HCT116 (cell line): ENCODE data around the gene ZCCHC3. TPM values are rescaled to one million over a fixed set of nuclear protein-coding genes. Genes with fewer than 3 reads are reported as not detected.

ENCODE experiments used
- ATAC-seq: fragments of 200-7000 bp; cut with Tn5 transposase; 2 replicates; pipeline ENCODE4 v1.9.1; 2020; ENCODE audit warnings: mild to moderate bottlenecking, moderate library complexity
- BruUV-seq: library from RNA; stranded (reverse); fragments of 400-500 nt; replicated peaks from 2 replicates; lab custom pipeline; 2021; lab: Mats Ljungman, UMichigan
- CTCF ChIA-PET: fragments of 300-600 bp; sonication (Branson Sonifier 250); formaldehyde crosslinking; loops from one replicate; lab custom pipeline; 2021; ENCODE audit warnings: antibody characterized with exemption; lab: Charles Lee
- POLR2A ChIA-PET: fragments of 300-600, 350-600 bp; sonication (Branson Sonifier 250); formaldehyde crosslinking; loops from one replicate; lab custom pipeline; 2021; ENCODE audit warnings: antibody characterized with exemption; lab: Charles Lee
- RAD21 ChIA-PET, 2 experiments: fragments of 300-600 bp; sonication (Branson Sonifier 250); formaldehyde crosslinking; loops; one replicate each; lab custom pipeline; 2023; ENCODE audit warnings: low total read pairs in 2 of 2; ENCODE audit not compliant: uncharacterized antibody in 2 of 2, unreplicated experiment in 2 of 2, low non-redundant PET in 1 of 2; lab: Charles Lee
- DNase-seq: peaks from one replicate; pipeline ENCODE4 v3.0.0-alpha.2; 2010; ENCODE audit warnings: low read depth, low spot score
- H2AFZ ChIP-seq: fragments of 200-600 bp; shearing (Covaris generic), sonication (generic); 2 replicates; pipeline ENCODE4 v1.6.1; 2017; ENCODE audit warnings: low read depth, mixed run types, mixed read lengths, antibody characterized with exemption, low read length; ENCODE audit not compliant: poor library complexity, severe bottlenecking
- H3K27ac ChIP-seq: 2 replicates; pipeline ENCODE4 v1.5.1; 2012; ENCODE audit warnings: low read depth, low read length
- H3K27me3 ChIP-seq: fragments of 200-600 bp; sonication (generic); 2 replicates; pipeline ENCODE4 v1.6.1; 2016; ENCODE audit warnings: mixed run types, low read length, mixed read lengths; ENCODE audit not compliant: insufficient read depth
- H3K36me3 ChIP-seq, 2 experiments: fragments of 200-500 bp in 1 of 2; fragments of 200-600 bp in 1 of 2; sonication (Bioruptor generic) in 1 of 2; sonication (generic) in 1 of 2; 2 replicates each; pipeline versions ENCODE4 v1.5.1 to v1.6.1; 2014 to 2016; ENCODE audit warnings: low read length in 2 of 2, inconsistent platforms in 1 of 2, mixed read lengths in 1 of 2, mixed run types in 1 of 2; ENCODE audit not compliant: insufficient read depth in 2 of 2, control insufficient read depth in 1 of 2
- H3K4me1 ChIP-seq, 2 experiments: fragments of 200-600 bp in 1 of 2; sonication (generic) in 1 of 2; 2 replicates each; pipeline versions ENCODE4 v1.5.1 to v1.6.1; 2012 to 2017; ENCODE audit warnings: low read length in 2 of 2, inconsistent platforms in 1 of 2, mild to moderate bottlenecking in 1 of 2, mixed read lengths in 1 of 2, mixed run types in 1 of 2, moderate library complexity in 1 of 2; ENCODE audit not compliant: insufficient read depth in 2 of 2, control insufficient read depth in 1 of 2
- H3K4me2 ChIP-seq: fragments of 200-600 bp; sonication (generic); 2 replicates; pipeline ENCODE4 v1.6.1; 2017; ENCODE audit warnings: mixed run types, low read length, mixed read lengths
- H3K4me3 ChIP-seq, 2 experiments: fragments of 200-600 bp in 1 of 2; sonication (generic) in 1 of 2; replicated peaks in 1 of 2; 2 replicates each; pipeline ENCODE4 v1.5.1; 2011 to 2016; ENCODE audit warnings: low read length in 2 of 2, control low read depth in 1 of 2, low read depth in 1 of 2, mild to moderate bottlenecking in 1 of 2, mixed read lengths in 1 of 2, mixed run types in 1 of 2
- H3K79me2 ChIP-seq: fragments of 200-600 bp; sonication (generic); 2 replicates; pipeline ENCODE4 v1.6.1; 2017; ENCODE audit warnings: mild to moderate bottlenecking, mixed run types, low read length, moderate library complexity, mixed read lengths; ENCODE audit not compliant: insufficient read depth
- H3K9ac ChIP-seq: fragments of 200-600 bp; sonication (generic); 2 replicates; pipeline ENCODE4 v1.6.1; 2016; ENCODE audit warnings: low read length, mixed read lengths
- H3K9me2 ChIP-seq: fragments of 200-600 bp; sonication (generic), shearing (Covaris generic); 2 replicates; pipeline ENCODE4 v1.6.1; 2017; ENCODE audit warnings: mixed run types, mild to moderate bottlenecking, moderate library complexity; ENCODE audit not compliant: insufficient read depth
- H3K9me3 ChIP-seq, 2 experiments: fragments of 200-500 bp in 1 of 2; fragments of 200-600 bp in 1 of 2; sonication (Bioruptor generic) in 1 of 2; sonication (generic) in 1 of 2; 2 replicates each; pipeline ENCODE4 v1.6.1; 2014 to 2017; ENCODE audit warnings: low read length in 2 of 2, mixed read lengths in 2 of 2, inconsistent platforms in 1 of 2, low read depth in 1 of 2, mild to moderate bottlenecking in 1 of 2, mixed run types in 1 of 2, moderate library complexity in 1 of 2; ENCODE audit not compliant: control insufficient read depth in 1 of 2, insufficient read depth in 1 of 2
- H4K20me1 ChIP-seq: fragments of 200-600 bp; sonication (generic), shearing (Covaris generic); 2 replicates; pipeline ENCODE4 v1.6.1; 2017; ENCODE audit warnings: mixed run types, mild to moderate bottlenecking, moderate library complexity; ENCODE audit not compliant: insufficient read depth
- ATF3 ChIP-seq: IDR thresholded peaks from 2 replicates; pipeline ENCODE4 v1.6.1; 2012
- CEBPB ChIP-seq: IDR thresholded peaks from 2 replicates; pipeline ENCODE4 v1.6.1; 2012; ENCODE audit warnings: low read depth
- CTCF ChIP-seq, 3 experiments: fragments of 200-600 bp in 1 of 3; sonication (generic) in 1 of 3; IDR thresholded peaks in 2 of 3; conservative IDR thresholded peaks in 1 of 3; 2 replicates each; pipeline ENCODE4 v1.5.1; 2012 to 2017; ENCODE audit warnings: low read depth in 2 of 3, low read length in 2 of 3, antibody characterized with exemption in 1 of 3, borderline replicate concordance in 1 of 3, control low read depth in 1 of 3, mild to moderate bottlenecking in 1 of 3, mixed read lengths in 1 of 3, mixed run types in 1 of 3, moderate library complexity in 1 of 3; ENCODE audit not compliant: insufficient read depth in 1 of 3
- EZH2 ChIP-seq: fragments of 200-600 bp; sonication (generic); IDR thresholded peaks from 2 replicates; pipeline ENCODE4 v1.6.1; 2017; ENCODE audit warnings: antibody characterized with exemption, mixed run types
- FOSL1 ChIP-seq: IDR thresholded peaks from 2 replicates; pipeline ENCODE4 v1.6.1; 2012; ENCODE audit warnings: low read depth
- POLR2A ChIP-seq: IDR thresholded peaks from 2 replicates; pipeline ENCODE4 v1.7.0; 2011; ENCODE audit warnings: borderline replicate concordance; ENCODE audit not compliant: insufficient read depth, insufficient read length; ENCODE audit errors: extremely low read depth
- RAD21 ChIP-seq: IDR thresholded peaks from 2 replicates; pipeline ENCODE4 v1.6.1; 2012; ENCODE audit warnings: low read depth, mild to moderate bottlenecking
- SIN3A ChIP-seq: IDR thresholded peaks from 2 replicates; pipeline ENCODE4 v1.6.1; 2012; ENCODE audit warnings: low read depth
- SP1 ChIP-seq: IDR thresholded peaks from 2 replicates; pipeline ENCODE4 v1.6.1; 2012; ENCODE audit warnings: low read depth
- YY1 ChIP-seq: IDR thresholded peaks from 2 replicates; pipeline ENCODE4 v1.6.1; 2011; ENCODE audit warnings: low read length, low read depth, moderate library complexity, mild to moderate bottlenecking; ENCODE audit not compliant: insufficient replicate concordance; ENCODE audit errors: extremely low read depth
- ZFX ChIP-seq: fragments of 450-650 bp; IDR thresholded peaks from 2 replicates; pipeline ENCODE4 v1.6.1; 2017
- ZNF274 ChIP-seq: fragments of 200-500 bp; sonication (Bioruptor generic); IDR thresholded peaks from 2 replicates; pipeline ENCODE4 v1.6.1; 2014; ENCODE audit warnings: mild to moderate bottlenecking, low read depth, low read length, inconsistent platforms
- intact Hi-C: fragments of 100-400 bp; cut with micrococcal nuclease; formaldehyde crosslinking; loops from 2 replicates; pipeline ENCODE4 v1.10.0; 2022
- total RNA-seq: library from RNA; stranded (reverse); gene quantifications from one replicate; pipeline ENCODE4 v1.2.1, GENCODE V29; 2021; ENCODE audit not compliant: unreplicated experiment

Gene ZCCHC3
- total RNA-seq, 1 experiment from 2014 or later: 19.3 TPM

- H3K9me2 ChIP-seq: no peaks in the 10 kb centered on the region
- no peak for ATAC-seq
- H3K27ac ChIP-seq: no peak overlapping the region
- ChIA-PET POLR2A (no interaction called here), RAD21 (no interaction called here)
- TF ChIP-seq FOSL1 (no peak), SP1 (no peak), ATF3 (no peak), CTCF (IDR thresholded peaks at IDR 0.05 in 2 of 3, conservative IDR thresholded peaks at IDR 0.05 in 1 of 3; ENCODE audit: borderline replicate concordance in 1 of 3, insufficient read depth in 1 of 3, low read depth in 2 of 3, low read length in 2 of 3) (no peak), ZNF274 (no peak), YY1 (no peak), RAD21 (no peak), POLR2A (no peak), ZFX (no peak), CEBPB (no peak), SIN3A (no peak), EZH2 (no peak)
- TF ChIP-seq, all 23 proteins: peak for 0
- H3K4me2 ChIP-seq: no peak overlapping the region
- no peak overlapping the region for H3K4me3 ChIP-seq
- DNase-seq: no peak
- H3K36me3 ChIP-seq: peaks cover 3 to 34% of the 10 kb centered on the region in 2 experiments; a peak in 2 of 4 replicates
- no peaks in the 10 kb centered on the region for H3K9me3 ChIP-seq
- H4K20me1 ChIP-seq: no peaks in the 10 kb centered on the region
- H2AFZ ChIP-seq: no peak overlapping the region
- intact Hi-C loops: no loop called here
- CTCF ChIA-PET: no interaction called here
- no peaks in the 10 kb centered on the region for H3K4me1 ChIP-seq
- H3K9ac ChIP-seq: no peak overlapping the region
- H3K79me2 ChIP-seq: no peaks in the 10 kb centered on the region
- BruUV-seq: no TSS peak
- no peaks in the 10 kb centered on the region for H3K27me3 ChIP-seq
Observed at GRCh38 chr20:278607-279571, 18.5 kb upstream of the ZCCHC3 start.
